Keratinocyte (primary cell): ENCODE measurements around the gene NHSL1. TPM values are rescaled to one million over a fixed set of nuclear protein-coding genes. Genes with fewer than 3 reads are reported as not detected.

Source experiments
- DNase-seq: peaks from one replicate; pipeline ENCODE4 v3.0.0-alpha.2; 2011; ENCODE audit warnings: low read depth, missing footprints, low spot score
- FAIRE-seq: peaks from 2 replicates; lab custom pipeline; 2011; peaks lifted over from hg19 to GRCh38; lab: Jason Lieb, UNC
- H2AFZ ChIP-seq: 2 replicates; pipeline ENCODE4 v1.6.0; 2012; ENCODE audit warnings: low read length, control low read depth, inconsistent platforms; ENCODE audit not compliant: control insufficient read depth
- H3K27ac ChIP-seq: 2 replicates; pipeline ENCODE4 v1.5.1; 2011; ENCODE audit warnings: low read length; ENCODE audit not compliant: control insufficient read depth, insufficient read depth
- H3K27me3 ChIP-seq: 3 replicates; pipeline ENCODE4 v1.6.0; 2011; ENCODE audit warnings: low read length; ENCODE audit not compliant: control insufficient read depth, insufficient read depth; ENCODE audit errors: extremely low read depth
- H3K36me3 ChIP-seq, 2 experiments: 2 replicates in 1 of 2; 3 replicates in 1 of 2; pipeline ENCODE4 v1.5.1; 2011; ENCODE audit warnings: low read length in 2 of 2, mild to moderate bottlenecking in 1 of 2; ENCODE audit not compliant: control insufficient read depth in 2 of 2, insufficient read depth in 2 of 2; ENCODE audit errors: extremely low read depth in 1 of 2
- H3K4me1 ChIP-seq: 3 replicates; pipeline ENCODE4 v1.5.1; 2011; ENCODE audit warnings: low read length; ENCODE audit not compliant: control insufficient read depth, insufficient read depth; ENCODE audit errors: extremely low read depth
- H3K4me2 ChIP-seq: 3 replicates; pipeline ENCODE4 v1.6.0; 2011; ENCODE audit warnings: low read depth, low read length; ENCODE audit not compliant: control insufficient read depth, insufficient read depth; ENCODE audit errors: extremely low read depth
- H3K4me3 ChIP-seq, 3 experiments: fragments of 200-600 bp in 1 of 3; sonication (generic) in 1 of 3; 2 replicates in 2 of 3; 3 replicates in 1 of 3; pipeline ENCODE4 v1.5.1; 2011 to 2016; ENCODE audit warnings: low read length in 3 of 3, mild to moderate bottlenecking in 3 of 3, control low read depth in 2 of 3, inconsistent platforms in 1 of 3, low read depth in 1 of 3, mixed read lengths in 1 of 3, mixed run types in 1 of 3, moderate library complexity in 1 of 3; ENCODE audit not compliant: control insufficient read depth in 2 of 3, insufficient read depth in 2 of 3; ENCODE audit errors: extremely low read depth in 1 of 3
- H3K79me2 ChIP-seq: 2 replicates; pipeline ENCODE4 v1.6.0; 2012; ENCODE audit warnings: low read length; ENCODE audit not compliant: control insufficient read depth, insufficient read depth
- H3K9ac ChIP-seq: 3 replicates; pipeline ENCODE4 v1.6.0; 2011; ENCODE audit warnings: low read length; ENCODE audit not compliant: control insufficient read depth, insufficient read depth; ENCODE audit errors: extremely low read depth
- H3K9me1 ChIP-seq: 3 replicates; pipeline ENCODE4 v1.6.0; 2011; ENCODE audit warnings: low read length; ENCODE audit not compliant: control insufficient read depth, insufficient read depth; ENCODE audit errors: extremely low read depth
- H3K9me3 ChIP-seq: 2 replicates; pipeline ENCODE4 v1.5.1; 2012; ENCODE audit warnings: low read depth, low read length; ENCODE audit not compliant: control insufficient read depth
- H4K20me1 ChIP-seq: 3 replicates; pipeline ENCODE4 v1.6.0; 2011; ENCODE audit warnings: low read length; ENCODE audit not compliant: control insufficient read depth, insufficient read depth; ENCODE audit errors: extremely low read depth
- EZH2 ChIP-seq: IDR thresholded peaks from one replicate; pipeline ENCODE4 v1.6.1; 2012; ENCODE audit warnings: inconsistent platforms, mild to moderate bottlenecking, low read length, moderate library complexity
- dilution Hi-C: fragments of 300-500 bp; cut with MboI; formaldehyde crosslinking; loops from one replicate; pipeline ENCODE4 v1.7.0; 2020; ENCODE audit warnings: low sequenced_read_pairs; ENCODE audit not compliant: extremely low pct_ligation_motif_present
- polyA plus RNA-seq, 5 experiments: library from polyadenylated mRNA; depleted of rRNA in 3 of 5; stranded (reverse) in 3 of 5; stranded (forward) in 1 of 5; unstranded in 1 of 5; fragments of >200 nt; gene quantifications; 1 replicate in 1 of 5; 2 replicates in 3 of 5; 3 replicates in 1 of 5; pipeline versions ENCODE4 v1.2.1 to v1.2.3, GENCODE V29; 2011 to 2012; ENCODE audit warnings: missing spikeins in 2 of 5, low read depth in 1 of 5, low replicate concordance in 1 of 5
- TF ChIP-seq, protein P1 (sequence below), 3 experiments: IDR thresholded peaks in 1 of 3; conservative IDR thresholded peaks in 1 of 3; optimal IDR thresholded peaks in 1 of 3; 2 replicates in 2 of 3; 3 replicates in 1 of 3; pipeline versions ENCODE3 to v1.5.1; 2011; ENCODE audit warnings: low read length in 3 of 3, mild to moderate bottlenecking in 3 of 3, moderate library complexity in 2 of 3, control low read depth in 1 of 3, inconsistent platforms in 1 of 3; ENCODE audit not compliant: insufficient read depth in 2 of 3; ENCODE audit errors: extremely low read depth in 1 of 3

The NHSL1 gene
- polyA plus RNA-seq, 1 donor (not counting 4 experiments of a cell fraction or from before 2014, with no cell fraction given), result 11.8 TPM

DNA sequence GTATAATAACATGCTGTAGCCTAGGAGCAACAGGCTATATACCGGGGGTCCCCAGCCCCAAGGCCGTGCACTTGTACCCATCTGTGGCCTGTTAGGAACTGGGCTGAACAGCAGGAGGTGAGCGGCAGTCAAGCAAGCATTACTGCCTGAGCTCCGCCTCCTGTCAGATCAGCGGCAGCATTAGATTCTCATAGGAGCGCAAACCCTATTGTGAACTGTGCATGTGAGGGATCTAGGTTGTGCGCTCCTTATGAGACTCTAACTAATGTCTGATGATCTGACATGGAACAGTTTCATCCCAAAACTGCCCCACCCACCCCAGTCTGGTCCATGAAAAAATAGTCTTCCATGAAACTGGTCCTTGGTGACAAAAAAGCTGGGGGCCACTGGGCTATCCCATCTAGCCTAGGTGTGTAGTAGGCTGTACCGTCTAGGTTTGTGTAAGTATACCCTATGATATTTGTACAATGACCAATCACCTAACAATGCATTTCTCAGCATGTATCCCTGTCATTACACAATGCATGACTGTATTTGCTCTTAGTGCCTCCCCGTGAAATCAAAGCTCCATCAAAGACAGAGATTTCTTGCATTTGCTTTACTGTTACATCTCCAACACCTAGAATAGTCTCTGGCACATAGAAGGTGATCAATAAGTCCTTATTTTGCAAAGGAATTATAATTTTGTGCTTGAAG, 30.8 kb downstream of the NHSL1 start:
- Histone ChIP-seq H3K27me3 (no peaks in the 10 kb centered on the region), H3K4me3 (no peak overlapping the region), H3K9me1 (no peaks in the 10 kb centered on the region), H4K20me1 (no peaks in the 10 kb centered on the region), H3K9ac (no peak overlapping the region), H3K27ac (peak overlapping the region; percentile 19), H3K36me3 (peaks cover 12 to 18% of the 10 kb centered on the region in 2 experiments), H3K79me2 (peaks cover 9% of the 10 kb centered on the region), H2AFZ (no peak overlapping the region), H3K4me1 (peaks cover 42% of the 10 kb centered on the region), H3K4me2 (no peak overlapping the region), H3K9me3 (no peaks in the 10 kb centered on the region)
- dilution Hi-C loops, result no loop called here
- DNase-seq, result peak; percentile 56
- FAIRE-seq, result peak; percentile 82
- TF ChIP-seq EZH2, result no peak
- TF ChIP-seq, protein P1, sequence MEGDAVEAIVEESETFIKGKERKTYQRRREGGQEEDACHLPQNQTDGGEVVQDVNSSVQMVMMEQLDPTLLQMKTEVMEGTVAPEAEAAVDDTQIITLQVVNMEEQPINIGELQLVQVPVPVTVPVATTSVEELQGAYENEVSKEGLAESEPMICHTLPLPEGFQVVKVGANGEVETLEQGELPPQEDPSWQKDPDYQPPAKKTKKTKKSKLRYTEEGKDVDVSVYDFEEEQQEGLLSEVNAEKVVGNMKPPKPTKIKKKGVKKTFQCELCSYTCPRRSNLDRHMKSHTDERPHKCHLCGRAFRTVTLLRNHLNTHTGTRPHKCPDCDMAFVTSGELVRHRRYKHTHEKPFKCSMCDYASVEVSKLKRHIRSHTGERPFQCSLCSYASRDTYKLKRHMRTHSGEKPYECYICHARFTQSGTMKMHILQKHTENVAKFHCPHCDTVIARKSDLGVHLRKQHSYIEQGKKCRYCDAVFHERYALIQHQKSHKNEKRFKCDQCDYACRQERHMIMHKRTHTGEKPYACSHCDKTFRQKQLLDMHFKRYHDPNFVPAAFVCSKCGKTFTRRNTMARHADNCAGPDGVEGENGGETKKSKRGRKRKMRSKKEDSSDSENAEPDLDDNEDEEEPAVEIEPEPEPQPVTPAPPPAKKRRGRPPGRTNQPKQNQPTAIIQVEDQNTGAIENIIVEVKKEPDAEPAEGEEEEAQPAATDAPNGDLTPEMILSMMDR (optimal IDR thresholded peaks at IDR 0.05 in 1 of 3, IDR thresholded peaks at IDR 0.05 in 1 of 3, conservative IDR thresholded peaks at IDR 0.05 in 1 of 3; ENCODE audit: extremely low read depth in 1 of 3, insufficient read depth in 2 of 3, low read length in 3 of 3), result no peak

DNA sequence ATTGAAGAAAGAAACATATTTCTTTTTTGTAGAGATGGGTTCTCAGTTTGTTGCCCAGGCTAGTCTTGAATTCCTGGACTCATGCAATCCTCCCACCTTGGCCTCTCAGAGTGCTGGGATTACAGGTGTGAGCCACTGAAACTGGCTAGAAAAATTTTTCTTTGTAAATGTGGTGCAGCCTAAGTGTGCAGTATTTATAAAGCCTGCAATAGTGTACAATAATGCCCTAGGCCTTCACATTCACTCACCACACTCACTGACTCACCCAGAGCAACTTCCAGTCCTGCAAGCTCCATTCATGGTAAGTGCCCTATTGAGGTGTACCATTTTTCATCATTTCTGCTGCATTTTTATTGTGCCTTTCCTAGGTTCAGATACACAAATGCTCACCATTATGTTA, 31.4 kb downstream of the NHSL1 start:
- peaks cover 7% of the 10 kb centered on the region for H3K79me2 ChIP-seq
- dilution Hi-C loops, result no loop called here
- no peak overlapping the region for H3K4me3 ChIP-seq
- no peaks in the 10 kb centered on the region for H3K9me3 ChIP-seq
- no peaks in the 10 kb centered on the region for H3K9me1 ChIP-seq
- H3K9ac ChIP-seq, result no peak overlapping the region
- no peaks in the 10 kb centered on the region for H3K27me3 ChIP-seq
- TF ChIP-seq, protein P1 (optimal IDR thresholded peaks at IDR 0.05 in 1 of 3, IDR thresholded peaks at IDR 0.05 in 1 of 3, conservative IDR thresholded peaks at IDR 0.05 in 1 of 3; ENCODE audit: extremely low read depth in 1 of 3, insufficient read depth in 2 of 3, low read length in 3 of 3), result no peak
- no peak for TF ChIP-seq EZH2
- peak; percentile 67 for DNase-seq
- H3K36me3 ChIP-seq, result peaks cover 9 to 23% of the 10 kb centered on the region in 2 experiments
- peaks cover 42% of the 10 kb centered on the region for H3K4me1 ChIP-seq
- no peak overlapping the region for H3K4me2 ChIP-seq
- peak; percentile 34 for FAIRE-seq
- H3K27ac ChIP-seq, result peak overlapping the region; percentile 36
- no peak overlapping the region for H2AFZ ChIP-seq
- no peaks in the 10 kb centered on the region for H4K20me1 ChIP-seq
